Astrocyte (in vitro differentiated cells and primary cell): ENCODE measurements around the gene ST14. TPM values are rescaled to one million over a fixed set of nuclear protein-coding genes. Genes with fewer than 3 reads are reported as not detected.

ENCODE experiments used
- DNase-seq: peaks from one replicate; pipeline ENCODE4 v3.0.0-alpha.2; 2010; ENCODE audit warnings: low read depth
- FAIRE-seq: peaks from 2 replicates; lab custom pipeline; 2011; peaks lifted over from hg19 to GRCh38; lab: Jason Lieb, UNC
- H2AFZ ChIP-seq: 2 replicates; pipeline ENCODE4 v1.6.0; 2012; ENCODE audit warnings: low read depth, low read length, inconsistent platforms
- H3K27ac ChIP-seq: 2 replicates; pipeline ENCODE4 v1.5.1; 2011; ENCODE audit warnings: low read depth, low read length, inconsistent platforms
- H3K27me3 ChIP-seq: 2 replicates; pipeline ENCODE4 v1.6.0; 2011; ENCODE audit warnings: low read length, inconsistent platforms; ENCODE audit not compliant: insufficient read depth
- H3K36me3 ChIP-seq: 2 replicates; pipeline ENCODE4 v1.5.1; 2011; ENCODE audit warnings: low read length, inconsistent platforms; ENCODE audit not compliant: insufficient read depth
- H3K4me1 ChIP-seq: 2 replicates; pipeline ENCODE4 v1.5.1; 2011; ENCODE audit warnings: low read length, inconsistent platforms; ENCODE audit not compliant: insufficient read depth
- H3K4me2 ChIP-seq: 2 replicates; pipeline ENCODE4 v1.6.0; 2012; ENCODE audit warnings: low read length, inconsistent platforms
- H3K4me3 ChIP-seq: 2 replicates; pipeline ENCODE4 v1.5.1; 2011; ENCODE audit warnings: low read depth, mild to moderate bottlenecking, low read length, inconsistent platforms; ENCODE audit not compliant: insufficient read depth
- H3K79me2 ChIP-seq: 2 replicates; pipeline ENCODE4 v1.6.0; 2012; ENCODE audit warnings: mild to moderate bottlenecking, low read length, inconsistent platforms; ENCODE audit not compliant: insufficient read depth
- H3K9ac ChIP-seq: 2 replicates; pipeline ENCODE4 v1.6.0; 2012; ENCODE audit warnings: mild to moderate bottlenecking, low read length, inconsistent platforms
- H3K9me3 ChIP-seq: 2 replicates; pipeline ENCODE4 v1.5.1; 2012; ENCODE audit warnings: low read depth, mild to moderate bottlenecking, low read length, inconsistent platforms; ENCODE audit not compliant: insufficient read depth
- H4K20me1 ChIP-seq: 2 replicates; pipeline ENCODE4 v1.6.0; 2012; ENCODE audit warnings: low read length, inconsistent platforms; ENCODE audit not compliant: insufficient read depth
- H3K27ac Mint-ChIP-seq: one replicate; pipeline ENCODE4 v1.8.0; 2021; ENCODE audit warnings: mild to moderate bottlenecking, mixed read lengths; ENCODE audit not compliant: unreplicated experiment
- H3K27me3 Mint-ChIP-seq: one replicate; pipeline ENCODE4 v1.8.0; 2021; ENCODE audit warnings: low read depth, mixed read lengths; ENCODE audit not compliant: unreplicated experiment
- H3K36me3 Mint-ChIP-seq: one replicate; pipeline ENCODE4 v1.8.0; 2021; ENCODE audit warnings: low read depth, mixed read lengths; ENCODE audit not compliant: unreplicated experiment
- H3K4me1 Mint-ChIP-seq: one replicate; pipeline ENCODE4 v1.8.0; 2021; ENCODE audit warnings: low read depth, mixed read lengths; ENCODE audit not compliant: unreplicated experiment
- H3K4me3 Mint-ChIP-seq: one replicate; pipeline ENCODE4 v1.8.0; 2021; ENCODE audit warnings: mild to moderate bottlenecking, moderate library complexity, mixed read lengths; ENCODE audit not compliant: unreplicated experiment
- H3K9me3 Mint-ChIP-seq: one replicate; pipeline ENCODE4 v1.8.0; 2021; ENCODE audit warnings: mild to moderate bottlenecking, mixed read lengths; ENCODE audit not compliant: unreplicated experiment
- EZH2 ChIP-seq: IDR thresholded peaks from 2 replicates; pipeline ENCODE4 v1.6.1; 2012; ENCODE audit warnings: mild to moderate bottlenecking, low read length, inconsistent platforms; ENCODE audit not compliant: insufficient read depth
- total RNA-seq: library from RNA; stranded (reverse); gene quantifications from 2 replicates; pipeline ENCODE4 v1.2.1, GENCODE V29; 2021
- TF ChIP-seq, protein P1 (sequence below): IDR thresholded peaks from 2 replicates; pipeline ENCODE4 v1.5.1; 2011; ENCODE audit warnings: low read depth, mild to moderate bottlenecking, inconsistent platforms, low read length, moderate library complexity; ENCODE audit not compliant: insufficient read depth

ST14 gene
- total RNA-seq, 1 donor from 2014 or later: 4.2 TPM

DNA sequence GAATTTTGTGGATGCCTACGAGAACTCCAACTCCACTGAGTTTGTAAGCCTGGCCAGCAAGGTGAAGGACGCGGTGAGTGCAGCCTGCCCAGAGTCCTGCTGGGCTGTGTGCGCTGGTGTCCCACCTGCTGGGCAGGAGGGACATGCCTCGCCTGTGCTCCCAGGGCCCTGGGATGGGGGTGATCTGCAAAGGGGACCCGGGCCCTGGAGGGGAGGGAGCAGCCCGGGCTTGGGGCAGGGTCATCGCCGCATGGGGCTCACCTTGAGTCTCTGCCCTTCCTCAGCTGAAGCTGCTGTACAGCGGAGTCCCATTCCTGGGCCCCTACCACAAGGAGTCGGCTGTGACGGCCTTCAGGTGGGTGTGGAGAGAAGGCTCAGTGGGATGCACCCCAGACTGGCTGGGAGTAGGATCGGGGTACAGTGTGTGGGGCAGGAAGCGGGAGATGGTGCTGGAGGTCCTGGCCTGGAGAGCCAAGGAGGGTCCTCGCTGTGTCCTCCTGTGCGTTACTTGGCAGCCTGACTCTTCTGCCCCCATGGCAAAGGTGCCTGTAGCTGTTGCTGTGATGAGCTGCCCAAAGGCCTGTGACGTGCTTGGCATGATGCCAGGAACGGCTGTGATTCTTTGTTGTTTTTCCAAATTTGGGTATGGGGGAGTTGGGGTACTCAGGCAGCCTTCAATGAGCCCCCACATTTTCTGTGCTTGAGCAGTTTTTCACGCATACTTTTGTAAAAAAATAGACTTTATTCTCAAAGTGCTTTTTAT, 29.2 kb downstream of the ST14 start:
- Histone ChIP-seq H3K79me2 (no peaks in the 10 kb centered on the region), H3K27me3 (no peaks in the 10 kb centered on the region), H4K20me1 (no peaks in the 10 kb centered on the region), H3K4me2 (no peak overlapping the region), H3K4me1 (no peaks in the 10 kb centered on the region), H3K9me3 (no peaks in the 10 kb centered on the region), H2AFZ (no peak overlapping the region), H3K4me3 (no peak overlapping the region), H3K9ac (no peak overlapping the region), H3K27ac (no peak overlapping the region), H3K36me3 (no peaks in the 10 kb centered on the region)
- H3K4me1 Mint-ChIP-seq: no peaks in the 10 kb centered on the region
- no peaks in the 10 kb centered on the region for H3K36me3 Mint-ChIP-seq
- H3K4me3 Mint-ChIP-seq: no peak overlapping the region
- FAIRE-seq (no peak), DNase-seq (no peak)
- no peak overlapping the region for H3K27ac Mint-ChIP-seq
- TF ChIP-seq EZH2: no peak
- TF ChIP-seq, protein P1, sequence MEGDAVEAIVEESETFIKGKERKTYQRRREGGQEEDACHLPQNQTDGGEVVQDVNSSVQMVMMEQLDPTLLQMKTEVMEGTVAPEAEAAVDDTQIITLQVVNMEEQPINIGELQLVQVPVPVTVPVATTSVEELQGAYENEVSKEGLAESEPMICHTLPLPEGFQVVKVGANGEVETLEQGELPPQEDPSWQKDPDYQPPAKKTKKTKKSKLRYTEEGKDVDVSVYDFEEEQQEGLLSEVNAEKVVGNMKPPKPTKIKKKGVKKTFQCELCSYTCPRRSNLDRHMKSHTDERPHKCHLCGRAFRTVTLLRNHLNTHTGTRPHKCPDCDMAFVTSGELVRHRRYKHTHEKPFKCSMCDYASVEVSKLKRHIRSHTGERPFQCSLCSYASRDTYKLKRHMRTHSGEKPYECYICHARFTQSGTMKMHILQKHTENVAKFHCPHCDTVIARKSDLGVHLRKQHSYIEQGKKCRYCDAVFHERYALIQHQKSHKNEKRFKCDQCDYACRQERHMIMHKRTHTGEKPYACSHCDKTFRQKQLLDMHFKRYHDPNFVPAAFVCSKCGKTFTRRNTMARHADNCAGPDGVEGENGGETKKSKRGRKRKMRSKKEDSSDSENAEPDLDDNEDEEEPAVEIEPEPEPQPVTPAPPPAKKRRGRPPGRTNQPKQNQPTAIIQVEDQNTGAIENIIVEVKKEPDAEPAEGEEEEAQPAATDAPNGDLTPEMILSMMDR: no peak
- peaks cover 3% of the 10 kb centered on the region for H3K9me3 Mint-ChIP-seq
- H3K27me3 Mint-ChIP-seq: peaks cover 8% of the 10 kb centered on the region

DNA sequence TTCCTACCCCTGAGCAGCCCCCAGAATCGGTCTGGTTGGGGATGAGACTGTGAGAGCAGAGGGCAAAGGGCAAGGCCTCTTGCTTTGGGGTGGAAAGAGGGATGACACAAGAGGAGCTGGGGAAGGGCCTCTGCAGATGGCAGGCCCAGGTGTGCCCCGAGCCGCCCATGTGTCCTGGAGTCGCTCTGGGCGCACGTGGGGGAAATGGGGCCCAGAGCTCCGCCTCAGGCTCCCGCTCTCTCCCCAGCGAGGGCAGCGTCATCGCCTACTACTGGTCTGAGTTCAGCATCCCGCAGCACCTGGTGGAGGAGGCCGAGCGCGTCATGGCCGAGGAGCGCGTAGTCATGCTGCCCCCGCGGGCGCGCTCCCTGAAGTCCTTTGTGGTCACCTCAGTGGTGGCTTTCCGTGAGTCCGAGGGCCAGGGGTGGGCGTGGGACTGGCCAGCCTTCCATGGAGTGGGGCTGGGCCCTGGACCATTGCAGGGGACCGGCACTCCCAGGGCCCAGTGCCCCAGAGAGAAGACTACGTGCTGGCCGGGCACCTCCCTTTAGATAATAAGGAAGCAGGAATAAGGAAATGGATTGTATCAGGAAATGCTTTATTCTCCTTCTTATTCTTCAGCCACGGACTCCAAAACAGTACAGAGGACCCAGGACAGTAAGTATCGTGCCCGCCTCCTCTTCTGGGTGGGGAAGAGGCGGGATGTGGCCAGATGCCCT, 30.1 kb downstream of the ST14 start:
- no peaks in the 10 kb centered on the region for H3K79me2 ChIP-seq
- H3K9ac ChIP-seq: no peak overlapping the region
- H4K20me1 ChIP-seq: no peaks in the 10 kb centered on the region
- no peak overlapping the region for H3K4me3 Mint-ChIP-seq
- H3K27me3 ChIP-seq: no peaks in the 10 kb centered on the region
- no peak overlapping the region for H3K27ac ChIP-seq
- H3K9me3 Mint-ChIP-seq: peaks cover 3% of the 10 kb centered on the region
- H2AFZ ChIP-seq: no peak overlapping the region
- DNase-seq: no peak
- no peak overlapping the region for H3K4me2 ChIP-seq
- no peak overlapping the region for H3K4me3 ChIP-seq
- no peak overlapping the region for H3K27ac Mint-ChIP-seq
- FAIRE-seq: no peak
- no peaks in the 10 kb centered on the region for H3K4me1 Mint-ChIP-seq
- TF ChIP-seq, protein P1: no peak
- no peak for TF ChIP-seq EZH2
- H3K27me3 Mint-ChIP-seq: peaks cover 8% of the 10 kb centered on the region
- H3K9me3 ChIP-seq: no peaks in the 10 kb centered on the region
- H3K36me3 ChIP-seq: no peaks in the 10 kb centered on the region
- H3K4me1 ChIP-seq: no peaks in the 10 kb centered on the region
- no peaks in the 10 kb centered on the region for H3K36me3 Mint-ChIP-seq
